A549 (cell line): ENCODE measurements around the gene OR6C76.
"Not testable (repeated sequence)": the region's sequence is repeated elsewhere in the genome, so short reads cannot be mapped to it uniquely, and the experiment has no call there.

Source experiments
- CBX2 ChIP-seq: fragments of 200-600 bp; sonication (generic); IDR thresholded peaks from 2 replicates; pipeline ENCODE4 v1.6.1; 2016; ENCODE audit warnings: low read depth, mild to moderate bottlenecking, borderline replicate concordance
- CBX8 ChIP-seq: fragments of 200-600 bp; sonication (generic); IDR thresholded peaks from 2 replicates; pipeline ENCODE4 v1.6.1; 2016
- EHMT2 ChIP-seq: fragments of 200-600 bp; sonication (generic); IDR thresholded peaks from 2 replicates; pipeline ENCODE4 v1.6.1; 2016; ENCODE audit warnings: antibody characterized with exemption, low read depth, mild to moderate bottlenecking, moderate library complexity
- HDAC2 ChIP-seq: fragments of 200-600 bp; sonication (generic); IDR thresholded peaks from 2 replicates; pipeline ENCODE4 v1.6.1; 2016
- HOXA7 ChIP-seq: fragments of 250-450 bp; sonication (Bioruptor Pico); IDR thresholded peaks from 2 replicates; pipeline ENCODE4 v1.5.0; 2020; ENCODE audit warnings: mild to moderate bottlenecking, moderate library complexity
- KDM5A ChIP-seq: fragments of 200-600 bp; sonication (generic); IDR thresholded peaks from 2 replicates; pipeline ENCODE4 v1.6.1; 2016; ENCODE audit warnings: antibody characterized with exemption, mild to moderate bottlenecking
- MYC ChIP-seq: IDR thresholded peaks from 2 replicates; pipeline ENCODE4 v1.6.1; 2012; ENCODE audit warnings: mild to moderate bottlenecking, inconsistent platforms, low read length, improper control_type of control experiment, borderline replicate concordance
- POLR2A ChIP-seq: IDR thresholded peaks from 2 replicates; pipeline ENCODE4 v1.6.1; 2012; ENCODE audit warnings: mild to moderate bottlenecking, low read length
- TF ChIP-seq, protein P1 (sequence below): fragments of >200 bp; sonication (Bioruptor Twin); formaldehyde crosslinking; IDR thresholded peaks from 3 replicates; pipeline ENCODE4 v1.5.1; 2016

DNA sequence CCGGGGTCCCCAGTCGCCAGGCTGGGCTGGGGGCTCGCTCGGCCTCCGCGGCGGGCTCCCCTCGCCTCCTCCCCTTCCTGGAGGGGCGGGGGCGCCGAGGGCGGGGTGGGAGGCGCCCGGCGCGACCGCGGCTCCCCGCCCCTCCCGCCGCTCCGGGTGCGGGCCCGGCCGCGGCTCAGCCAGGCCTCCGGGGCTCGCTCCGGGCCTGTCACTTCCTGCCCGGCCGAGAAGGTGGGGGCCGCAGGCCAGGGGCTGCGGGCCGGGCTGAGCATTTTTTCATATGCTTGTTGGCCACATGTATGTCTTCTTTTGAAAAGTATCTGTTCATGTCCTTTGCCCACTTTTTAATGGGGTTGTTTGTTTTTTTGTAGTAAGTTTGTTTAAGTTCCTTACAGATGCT is 11.2 kb upstream of the OR6C76 start:
- not testable (repeated sequence) for TF ChIP-seq CBX8; KDM5A; HDAC2; CBX2; MYC; POLR2A; HOXA7 (CRISPR knock-in tag); EHMT2
- TF ChIP-seq, protein P1, sequence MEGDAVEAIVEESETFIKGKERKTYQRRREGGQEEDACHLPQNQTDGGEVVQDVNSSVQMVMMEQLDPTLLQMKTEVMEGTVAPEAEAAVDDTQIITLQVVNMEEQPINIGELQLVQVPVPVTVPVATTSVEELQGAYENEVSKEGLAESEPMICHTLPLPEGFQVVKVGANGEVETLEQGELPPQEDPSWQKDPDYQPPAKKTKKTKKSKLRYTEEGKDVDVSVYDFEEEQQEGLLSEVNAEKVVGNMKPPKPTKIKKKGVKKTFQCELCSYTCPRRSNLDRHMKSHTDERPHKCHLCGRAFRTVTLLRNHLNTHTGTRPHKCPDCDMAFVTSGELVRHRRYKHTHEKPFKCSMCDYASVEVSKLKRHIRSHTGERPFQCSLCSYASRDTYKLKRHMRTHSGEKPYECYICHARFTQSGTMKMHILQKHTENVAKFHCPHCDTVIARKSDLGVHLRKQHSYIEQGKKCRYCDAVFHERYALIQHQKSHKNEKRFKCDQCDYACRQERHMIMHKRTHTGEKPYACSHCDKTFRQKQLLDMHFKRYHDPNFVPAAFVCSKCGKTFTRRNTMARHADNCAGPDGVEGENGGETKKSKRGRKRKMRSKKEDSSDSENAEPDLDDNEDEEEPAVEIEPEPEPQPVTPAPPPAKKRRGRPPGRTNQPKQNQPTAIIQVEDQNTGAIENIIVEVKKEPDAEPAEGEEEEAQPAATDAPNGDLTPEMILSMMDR = not testable (repeated sequence)
